NCI-H69 (cell line): ENCODE data around the gene KRTAP25-1.

ENCODE experiments used
- DNase-seq: peaks from one replicate; lab custom pipeline; 2025; lab: John Stamatoyannopoulos, UW

KRTAP25-1 gene

DNA sequence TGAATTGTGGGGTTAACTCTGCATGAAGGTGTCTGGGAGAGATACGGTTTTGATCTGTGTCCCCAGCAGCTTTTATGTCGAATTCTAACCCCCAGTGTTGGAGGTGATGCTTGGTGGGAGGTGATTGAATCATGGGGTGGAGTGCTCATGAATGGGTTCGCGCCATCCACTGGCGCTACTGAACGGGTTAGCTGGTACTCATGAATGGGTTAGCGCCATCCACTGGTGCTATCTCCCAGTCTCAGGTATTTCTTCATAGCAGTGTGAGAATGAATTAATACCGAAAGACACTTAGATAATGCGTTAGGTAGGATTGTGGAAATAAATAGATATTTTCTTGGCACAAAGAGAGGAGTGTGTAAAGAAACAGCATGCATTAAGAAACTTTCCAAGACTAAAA is 40.5 kb downstream of the KRTAP25-1 start:
- no peak for DNase-seq

DNA sequence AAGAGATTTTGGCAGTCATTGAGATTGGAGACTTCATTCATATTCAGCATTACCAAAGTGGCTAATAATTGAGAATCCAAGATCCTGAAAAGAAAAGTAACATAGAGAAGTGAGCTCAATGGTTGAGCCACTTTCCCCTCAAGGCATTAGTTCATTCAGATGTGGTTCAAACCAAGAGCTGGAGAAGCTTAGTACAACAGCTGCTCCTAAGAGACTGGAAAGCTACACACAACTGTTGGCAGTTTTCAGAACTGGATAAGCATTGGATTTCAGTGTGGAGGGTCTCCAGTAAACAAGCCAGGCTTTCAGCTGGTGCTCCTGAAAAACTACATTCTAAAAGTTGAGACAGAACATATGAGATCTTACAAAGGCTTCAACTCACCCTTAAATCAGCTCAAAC is 44.3 kb downstream of the KRTAP25-1 start:
- DNase-seq: no peak

- no peak for DNase-seq
These were observed 45.6 kb downstream of the KRTAP25-1 start for GRCh38 chr21:30243691-30244090.

GRCh38 chr21:30240661-30241060 is 48.7 kb downstream of the KRTAP25-1 start:
- DNase-seq: no peak
